H1 (cell line): ENCODE measurements around the gene DNAH10. TPM values are rescaled to one million over a fixed set of nuclear protein-coding genes. Genes with fewer than 3 reads are reported as not detected.

ENCODE experiments used
- CTCF ChIA-PET: fragments of 300-600 bp; sonication (Branson Sonifier 250); formaldehyde crosslinking; loops from one replicate; lab custom pipeline; 2021; ENCODE audit not compliant: partially characterized antibody; lab: Charles Lee
- POLR2A ChIA-PET: fragments of 300-600 bp; sonication (Branson Sonifier 250); formaldehyde crosslinking; loops from one replicate; lab custom pipeline; 2021; ENCODE audit warnings: inconsistent platforms; ENCODE audit not compliant: partially characterized antibody; lab: Charles Lee
- DNase-seq, 2 experiments: peaks; one replicate each; pipeline versions ENCODE4 v3.0.0 to v3.0.0-alpha.2; 2010 to 2022; ENCODE audit warnings: low spot score in 2 of 2, low read depth in 1 of 2, mixed read lengths in 1 of 2
- FAIRE-seq: peaks from 2 replicates; lab custom pipeline; 2011; peaks lifted over from hg19 to GRCh38; lab: Jason Lieb, UNC
- H2AFZ ChIP-seq: 2 replicates; pipeline ENCODE4 v1.8.1; 2012; ENCODE audit warnings: low read length, inconsistent platforms
- H2AK5ac ChIP-seq: 2 replicates; pipeline ENCODE4 v1.6.1; 2013; ENCODE audit warnings: low read depth, low read length
- H2BK120ac ChIP-seq: replicated peaks from 2 replicates; pipeline ENCODE3; 2013; ENCODE audit warnings: low read depth, low read length, inconsistent platforms
- H2BK12ac ChIP-seq: 2 replicates; pipeline ENCODE4 v1.6.1; 2013; ENCODE audit warnings: low read depth, low read length
- H2BK15ac ChIP-seq: 2 replicates; pipeline ENCODE4 v1.6.1; 2013; ENCODE audit warnings: low read length
- H2BK20ac ChIP-seq: 2 replicates; pipeline ENCODE4 v1.6.1; 2013; ENCODE audit warnings: low read length
- H2BK5ac ChIP-seq: 2 replicates; pipeline ENCODE4 v1.6.1; 2013; ENCODE audit warnings: low read depth, low read length
- H3K14ac ChIP-seq: 2 replicates; pipeline ENCODE4 v1.6.1; 2013; ENCODE audit warnings: inconsistent platforms; ENCODE audit not compliant: insufficient read length
- H3K18ac ChIP-seq: 2 replicates; pipeline ENCODE4 v1.6.1; 2013; ENCODE audit warnings: low read length; ENCODE audit errors: extremely low read depth
- H3K23ac ChIP-seq: 2 replicates; pipeline ENCODE4 v1.6.1; 2013; ENCODE audit warnings: inconsistent platforms; ENCODE audit not compliant: insufficient read length
- H3K23me2 ChIP-seq: 2 replicates; pipeline ENCODE4 v1.6.1; 2013; ENCODE audit warnings: low read depth, low read length
- H3K27ac ChIP-seq: 2 replicates; pipeline ENCODE4 v1.6.1; 2011; ENCODE audit warnings: low read depth, low read length, inconsistent platforms
- H3K27me3 ChIP-seq, 4 experiments: replicated peaks in 1 of 4; 1 replicate in 1 of 4; 2 replicates in 3 of 4; pipeline versions ENCODE4 v1.6.1 to v1.8.1; 2011 to 2013; ENCODE audit warnings: low read length in 3 of 4, mild to moderate bottlenecking in 3 of 4, inconsistent platforms in 2 of 4, mixed read lengths in 2 of 4, moderate library complexity in 1 of 4; ENCODE audit not compliant: control insufficient read depth in 3 of 4, insufficient read depth in 3 of 4; ENCODE audit errors: extremely low read depth in 1 of 4
- H3K36me3 ChIP-seq, 4 experiments: 2 replicates each; pipeline versions ENCODE4 v1.6.1 to v1.8.1; 2011 to 2013; ENCODE audit warnings: mild to moderate bottlenecking in 4 of 4, low read length in 3 of 4, moderate library complexity in 2 of 4, control low read depth in 1 of 4, inconsistent platforms in 1 of 4; ENCODE audit not compliant: insufficient read depth in 4 of 4, control insufficient read depth in 2 of 4
- H3K4ac ChIP-seq: replicated peaks from 2 replicates; pipeline ENCODE3; 2013; ENCODE audit warnings: low read length, low read depth, mixed read lengths, inconsistent platforms; ENCODE audit not compliant: insufficient read length
- H3K4me1 ChIP-seq, 4 experiments: replicated peaks in 1 of 4; 1 replicate in 1 of 4; 2 replicates in 3 of 4; pipeline versions ENCODE4 v1.6.1 to v1.8.1; 2011 to 2013; ENCODE audit warnings: low read length in 3 of 4, inconsistent platforms in 2 of 4, mixed read lengths in 1 of 4; ENCODE audit not compliant: insufficient read depth in 4 of 4, control insufficient read depth in 3 of 4
- H3K4me2 ChIP-seq, 2 experiments: 2 replicates each; pipeline versions ENCODE4 v1.6.1 to v1.8.1; 2011 to 2013; ENCODE audit warnings: low read depth in 2 of 2, low read length in 2 of 2, control low read depth in 1 of 2, inconsistent platforms in 1 of 2, mild to moderate bottlenecking in 1 of 2; ENCODE audit not compliant: insufficient read depth in 1 of 2
- H3K4me3 ChIP-seq, 4 experiments: fragments of 200-600, 300-600 bp in 1 of 4; sonication (generic), shearing (Covaris generic), sonication (Bioruptor Twin) in 1 of 4; 2 replicates each; pipeline versions ENCODE4 v1.5.1 to v1.8.1; 2011 to 2016; ENCODE audit warnings: low read length in 4 of 4, low read depth in 3 of 4, control low read depth in 2 of 4, inconsistent platforms in 2 of 4, mild to moderate bottlenecking in 2 of 4, mixed read lengths in 1 of 4, moderate library complexity in 1 of 4; ENCODE audit not compliant: insufficient read depth in 2 of 4; ENCODE audit errors: extremely low read depth in 1 of 4
- H3K56ac ChIP-seq: replicated peaks from 2 replicates; pipeline ENCODE3; 2013; ENCODE audit warnings: low read depth, mild to moderate bottlenecking, mixed read lengths, low read length, inconsistent platforms; ENCODE audit not compliant: insufficient read length
- H3K79me1 ChIP-seq: 2 replicates; pipeline ENCODE4 v1.6.1; 2013; ENCODE audit warnings: low read depth, low read length, control low read depth
- H3K79me2 ChIP-seq, 2 experiments: 2 replicates each; pipeline versions ENCODE4 v1.6.1 to v1.8.1; 2012 to 2013; ENCODE audit warnings: low read length in 2 of 2, mild to moderate bottlenecking in 2 of 2, inconsistent platforms in 1 of 2; ENCODE audit not compliant: insufficient read depth in 2 of 2, control insufficient read depth in 1 of 2
- H3K9ac ChIP-seq, 4 experiments: replicated peaks in 1 of 4; 1 replicate in 1 of 4; 2 replicates in 3 of 4; pipeline versions ENCODE4 v1.6.1 to v1.8.1; 2011 to 2013; ENCODE audit warnings: low read depth in 3 of 4, low read length in 3 of 4, control low read depth in 2 of 4, mild to moderate bottlenecking in 2 of 4, moderate library complexity in 2 of 4, inconsistent platforms in 1 of 4; ENCODE audit errors: extremely low read depth in 1 of 4
- H3K9me3 ChIP-seq, 2 experiments: 2 replicates each; pipeline versions ENCODE4 v1.6.1 to v1.8.1; 2012 to 2013; ENCODE audit warnings: mild to moderate bottlenecking in 2 of 2, moderate library complexity in 2 of 2, control low read depth in 1 of 2, inconsistent platforms in 1 of 2, low read depth in 1 of 2, low read length in 1 of 2, mixed read lengths in 1 of 2; ENCODE audit not compliant: insufficient read depth in 2 of 2
- H4K20me1 ChIP-seq, 2 experiments: replicated peaks in 1 of 2; 2 replicates each; pipeline versions ENCODE3 to v1.8.1; 2011 to 2013; ENCODE audit warnings: inconsistent platforms in 2 of 2, low read length in 2 of 2, mild to moderate bottlenecking in 1 of 2; ENCODE audit not compliant: insufficient read depth in 2 of 2, control insufficient read depth in 1 of 2
- H4K5ac ChIP-seq: 2 replicates; pipeline ENCODE4 v1.6.1; 2013; ENCODE audit warnings: low read length, low read depth, mixed read lengths, inconsistent platforms; ENCODE audit not compliant: insufficient read length
- H4K8ac ChIP-seq: 2 replicates; pipeline ENCODE4 v1.8.0; 2013; ENCODE audit warnings: mild to moderate bottlenecking, moderate library complexity, low read length, inconsistent platforms; ENCODE audit not compliant: insufficient read depth; ENCODE audit errors: extremely low read depth
- H4K91ac ChIP-seq: replicated peaks from 2 replicates; pipeline ENCODE3; 2013; ENCODE audit warnings: low read length, mixed read lengths, inconsistent platforms; ENCODE audit not compliant: insufficient read length
- BCL11A ChIP-seq, 2 experiments: IDR thresholded peaks; one replicate each; pipeline ENCODE4 v1.6.1; 2011; ENCODE audit warnings: low read depth in 2 of 2, low read length in 2 of 2, mild to moderate bottlenecking in 2 of 2
- EGR1 ChIP-seq: IDR thresholded peaks from 2 replicates; pipeline ENCODE4 v1.6.1; 2011; ENCODE audit warnings: low read depth, low read length, borderline replicate concordance
- EP300 ChIP-seq, 2 experiments: IDR thresholded peaks; 1 replicate in 1 of 2; 2 replicates in 1 of 2; pipeline ENCODE4 v1.6.1; 2011 to 2012; ENCODE audit warnings: low read depth in 2 of 2, low read length in 2 of 2, mild to moderate bottlenecking in 2 of 2, borderline replicate concordance in 1 of 2, inconsistent platforms in 1 of 2, moderate library complexity in 1 of 2
- GABPA ChIP-seq: IDR thresholded peaks from 2 replicates; pipeline ENCODE4 v1.6.1; 2011; ENCODE audit warnings: mild to moderate bottlenecking, low read length, moderate library complexity, borderline replicate concordance; ENCODE audit not compliant: insufficient read depth
- POLR2AphosphoS5 ChIP-seq: IDR thresholded peaks from 2 replicates; pipeline ENCODE4 v1.6.1; 2011; ENCODE audit warnings: low read depth, low read length
- POU5F1 ChIP-seq: IDR thresholded peaks from 2 replicates; pipeline ENCODE4 v1.6.1; 2011; ENCODE audit warnings: low read depth, mild to moderate bottlenecking, low read length, moderate library complexity
- RBBP5 ChIP-seq: IDR thresholded peaks from 2 replicates; pipeline ENCODE4 v1.7.1; 2012; ENCODE audit warnings: low read depth, mild to moderate bottlenecking, inconsistent platforms, low read length, moderate library complexity, borderline replicate concordance
- SAP30 ChIP-seq: fragments of 300-600 bp; sonication (generic); IDR thresholded peaks from 2 replicates; pipeline ENCODE4 v1.7.1; 2012; ENCODE audit warnings: low read length, moderate library complexity, mild to moderate bottlenecking, inconsistent platforms; ENCODE audit not compliant: insufficient read depth, insufficient replicate concordance
- SRF ChIP-seq: IDR thresholded peaks from 2 replicates; pipeline ENCODE4 v1.6.1; 2011; ENCODE audit warnings: mild to moderate bottlenecking, low read depth, low read length, moderate library complexity
- SUZ12 ChIP-seq: fragments of 200-600 bp; sonication (generic); IDR thresholded peaks from 2 replicates; pipeline ENCODE4 v1.6.1; 2012; ENCODE audit warnings: mild to moderate bottlenecking, inconsistent platforms, low read length, moderate library complexity, mixed read lengths
- TCF12 ChIP-seq: IDR thresholded peaks from 2 replicates; pipeline ENCODE4 v1.6.1; 2011; ENCODE audit warnings: low read depth, mild to moderate bottlenecking, low read length
- TEAD4 ChIP-seq: IDR thresholded peaks from 2 replicates; pipeline ENCODE4 v1.6.1; 2012; ENCODE audit warnings: low read depth, low read length, inconsistent platforms, mixed read lengths
- WGBS, 2 experiments: shearing (Covaris generic) in 1 of 2; methylation state at CpG; one replicate each; pipeline versions ENCODE4 v1.1.6 to v1.1.7; 2013 to 2015; ENCODE audit warnings: low lambda C conversion rate in 2 of 2, mixed read lengths in 2 of 2, inconsistent platforms in 1 of 2, low coverage in 1 of 2, missing lambda C conversion rate in 1 of 2; ENCODE audit not compliant: insufficient replicate concordance in 2 of 2, insufficient coverage in 1 of 2, insufficient read length in 1 of 2; ENCODE audit errors: extremely low coverage in 1 of 2, missing lambda C conversion rate in 1 of 2; 5-methylcytosine and 5-hydroxymethylcytosine counted together
- polyA plus RNA-seq, 7 experiments: library from polyadenylated mRNA; depleted of rRNA in 3 of 7; stranded (reverse) in 5 of 7; unstranded in 2 of 7; fragments of >200 nt in 5 of 7; fragments of 200-250 nt in 2 of 7; gene quantifications; 1 replicate in 5 of 7; 2 replicates in 1 of 7; 4 replicates in 1 of 7; pipeline versions ENCODE4 v1.2.1 to v1.2.3, GENCODE V29; 2011 to 2013; ENCODE audit warnings: missing spikeins in 2 of 7, mixed read lengths in 2 of 7
- total RNA-seq: library from RNA; stranded (reverse); fragmentation: NEBNext Ultra II Directional; extraction: Animal tissue kit (Norgen Biotek cat#: 25700); gene quantifications from 2 replicates; pipeline ENCODE4 v1.2.1, GENCODE V29; 2021
- TF ChIP-seq, protein P1 (sequence below): IDR thresholded peaks from 2 replicates; pipeline ENCODE4 v1.6.1; 2012; ENCODE audit warnings: inconsistent platforms

The DNAH10 gene
- total and polyA plus RNA-seq, 2 of the 8 experiments (the other 6 are each of a cell fraction or from before 2014, with no cell fraction given): 0.02 to 0.24 TPM

DNA sequence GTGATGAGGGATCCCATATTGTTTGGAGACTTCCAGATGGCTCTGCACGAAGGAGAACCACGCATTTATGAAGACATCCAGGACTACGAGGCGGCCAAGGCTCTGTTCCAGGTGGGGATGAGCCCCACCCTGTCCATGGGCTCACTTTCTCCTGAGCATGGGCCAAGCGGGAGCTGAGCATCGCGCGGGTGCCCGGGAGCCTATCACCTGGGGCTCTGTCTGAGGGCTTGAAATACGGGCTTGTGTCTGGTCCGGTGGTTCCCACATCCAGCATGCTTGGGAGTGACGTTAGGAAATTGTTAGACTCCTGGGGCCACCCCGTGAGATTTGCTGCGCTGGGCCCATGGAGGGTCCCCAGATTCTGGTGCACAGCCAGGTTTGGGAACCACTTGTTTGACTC, 117.6 kb downstream of the DNAH10 start:
- ChIA-PET POLR2A (no interaction called here), CTCF (interaction anchor here (1.1 to 1.2 kb wide), 3 partner anchors 10 to 72 kb away, joined by 3 read pairs; no protein-coding TSS in a partner anchor)
- H3K4me3 ChIP-seq: no peak overlapping the region
- H3K18ac ChIP-seq: no peak overlapping the region
- no peak overlapping the region for H4K91ac ChIP-seq
- H2BK12ac ChIP-seq: no peak overlapping the region
- H3K9me3 ChIP-seq: no peaks in the 10 kb centered on the region
- H4K8ac ChIP-seq: no peak overlapping the region
- no peak overlapping the region for H3K27ac ChIP-seq
- no peak overlapping the region for H2AK5ac ChIP-seq
- H3K79me2 ChIP-seq: no peaks in the 10 kb centered on the region
- no peak overlapping the region for H3K4ac ChIP-seq
- H3K79me1 ChIP-seq: no peaks in the 10 kb centered on the region
- no peak overlapping the region for H3K4me2 ChIP-seq
- no peak overlapping the region for H2BK15ac ChIP-seq
- WGBS, 2 experiments: 93% methylated on average over 13 of the region's 14 CpGs; no CpG with 5 or more reads in 1 of the 2 experiments
- no peak overlapping the region for H2BK20ac ChIP-seq
- H3K9ac ChIP-seq: no peak overlapping the region
- H2BK120ac ChIP-seq: no peak overlapping the region
- no peak overlapping the region for H3K14ac ChIP-seq
- H3K4me1 ChIP-seq: no peaks in the 10 kb centered on the region
- DNase-seq (no peak), FAIRE-seq (no peak)
- no peaks in the 10 kb centered on the region for H3K23me2 ChIP-seq
- H4K20me1 ChIP-seq: no peaks in the 10 kb centered on the region
- no peak overlapping the region for H4K5ac ChIP-seq
- no peaks in the 10 kb centered on the region; a peak in 4 of 7 replicates for H3K27me3 ChIP-seq
- no peaks in the 10 kb centered on the region for H3K36me3 ChIP-seq
- H3K56ac ChIP-seq: no peak overlapping the region
- H2BK5ac ChIP-seq: no peak overlapping the region
- H3K23ac ChIP-seq: no peak overlapping the region
- no peak overlapping the region for H2AFZ ChIP-seq
- TF ChIP-seq EP300 (IDR thresholded peaks at IDR 0.05; ENCODE audit: borderline replicate concordance in 1 of 2, low read depth in 2 of 2, low read length in 2 of 2) (no peak), BCL11A (IDR thresholded peaks at IDR 0.05; ENCODE audit: low read depth in 2 of 2, low read length in 2 of 2) (no peak), TCF12 (no peak), SRF (no peak), GABPA (no peak), SUZ12 (no peak), TEAD4 (no peak), EGR1 (no peak), SAP30 (no peak), POLR2AphosphoS5 (no peak), POU5F1 (no peak), RBBP5 (no peak)
- TF ChIP-seq, protein P1, sequence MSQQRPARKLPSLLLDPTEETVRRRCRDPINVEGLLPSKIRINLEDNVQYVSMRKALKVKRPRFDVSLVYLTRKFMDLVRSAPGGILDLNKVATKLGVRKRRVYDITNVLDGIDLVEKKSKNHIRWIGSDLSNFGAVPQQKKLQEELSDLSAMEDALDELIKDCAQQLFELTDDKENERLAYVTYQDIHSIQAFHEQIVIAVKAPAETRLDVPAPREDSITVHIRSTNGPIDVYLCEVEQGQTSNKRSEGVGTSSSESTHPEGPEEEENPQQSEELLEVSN: no peak
